ENCODE data around the gene AGAP3.
A peak's percentile ranks its signal among the peaks of the same experiment; 100 is the strongest.

AGAP3 gene

DNA sequence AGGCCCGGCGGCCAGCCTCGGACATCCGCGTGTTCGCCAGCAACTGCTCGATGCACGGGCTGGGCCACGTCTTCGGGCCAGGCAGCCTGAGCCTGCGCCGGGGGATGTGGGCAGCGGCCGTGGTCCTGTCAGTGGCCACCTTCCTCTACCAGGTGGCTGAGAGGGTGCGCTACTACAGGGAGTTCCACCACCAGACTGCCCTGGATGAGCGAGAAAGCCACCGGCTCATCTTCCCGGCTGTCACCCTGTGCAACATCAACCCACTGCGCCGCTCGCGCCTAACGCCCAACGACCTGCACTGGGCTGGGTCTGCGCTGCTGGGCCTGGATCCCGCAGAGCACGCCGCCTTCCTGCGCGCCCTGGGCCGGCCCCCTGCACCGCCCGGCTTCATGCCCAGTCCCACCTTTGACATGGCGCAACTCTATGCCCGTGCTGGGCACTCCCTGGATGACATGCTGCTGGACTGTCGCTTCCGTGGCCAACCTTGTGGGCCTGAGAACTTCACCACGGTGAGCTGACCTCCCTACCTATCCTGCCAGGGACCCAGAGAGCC lies 37.3 kb upstream of the AGAP3 start:
- Histone ChIP-seq H3K36me3 (ENCODE audit: control insufficient read depth, insufficient read depth, low read length) (peaks cover 2% of the 10 kb centered on the region), H3K4me1 (ENCODE audit: control insufficient read depth, insufficient read depth, low read length) (peaks cover 2% of the 10 kb centered on the region), H3K27me3 (ENCODE audit: control insufficient read depth, insufficient read depth, low read length) (no peaks in the 10 kb centered on the region), H3K27ac (ENCODE audit: low read depth, low read length) (no peak overlapping the region), H3K9ac (ENCODE audit: low read length) (no peak overlapping the region), H3K4me3 (ENCODE audit: low read length) (no peak overlapping the region)

DNA sequence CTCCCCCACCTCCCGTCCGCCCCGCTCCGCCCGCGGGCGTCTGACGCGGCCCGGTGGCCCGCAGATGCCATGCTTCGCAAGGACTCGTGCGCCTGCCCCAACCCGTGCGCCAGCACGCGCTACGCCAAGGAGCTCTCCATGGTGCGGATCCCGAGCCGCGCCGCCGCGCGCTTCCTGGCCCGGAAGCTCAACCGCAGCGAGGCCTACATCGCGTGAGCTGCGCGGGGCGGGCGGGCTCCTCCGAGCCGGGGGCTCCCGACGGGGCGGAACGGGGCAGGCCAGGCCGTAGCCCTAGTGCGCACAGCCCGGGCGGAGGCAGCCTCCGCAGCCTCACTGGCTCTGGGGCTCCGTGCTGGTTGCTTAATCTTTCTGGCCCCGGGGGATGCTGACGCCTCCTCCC lies 35.2 kb upstream of the AGAP3 start:
- Histone ChIP-seq H3K27me3 (ENCODE audit: control insufficient read depth, insufficient read depth, low read length) (no peaks in the 10 kb centered on the region), H3K4me3 (ENCODE audit: low read length) (no peak overlapping the region), H3K9ac (ENCODE audit: low read length) (no peak overlapping the region), H3K27ac (ENCODE audit: low read depth, low read length) (no peak overlapping the region), H3K36me3 (ENCODE audit: control insufficient read depth, insufficient read depth, low read length) (peaks cover 2% of the 10 kb centered on the region), H3K4me1 (ENCODE audit: control insufficient read depth, insufficient read depth, low read length) (peaks cover 2% of the 10 kb centered on the region)

DNA sequence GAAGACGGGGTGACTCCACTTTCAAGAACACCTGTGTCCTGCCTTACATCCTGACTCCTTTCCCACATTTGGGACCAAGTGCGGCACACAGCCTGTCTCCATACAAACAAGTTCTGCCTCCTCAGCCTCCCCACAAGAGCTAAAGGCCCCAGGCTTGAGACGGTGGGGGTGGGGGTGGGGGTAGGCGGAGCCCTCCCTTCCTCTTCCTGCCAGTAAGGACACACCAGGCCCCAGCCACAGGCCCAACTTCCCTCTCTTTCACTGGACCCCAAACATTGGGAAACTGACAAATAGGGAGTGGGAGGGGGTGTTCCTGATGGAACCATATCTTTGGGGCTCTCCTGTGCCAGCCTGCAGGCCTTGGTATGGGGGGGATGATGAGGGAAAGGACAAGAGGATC lies 33.2 kb upstream of the AGAP3 start:
- Histone ChIP-seq H3K4me3 (ENCODE audit: low read length) (no peak overlapping the region), H3K27ac (ENCODE audit: low read depth, low read length) (no peak overlapping the region), H3K27me3 (ENCODE audit: control insufficient read depth, insufficient read depth, low read length) (no peaks in the 10 kb centered on the region), H3K36me3 (ENCODE audit: control insufficient read depth, insufficient read depth, low read length) (no peaks in the 10 kb centered on the region), H3K9ac (ENCODE audit: low read length) (no peak overlapping the region), H3K4me1 (ENCODE audit: control insufficient read depth, insufficient read depth, low read length) (peaks cover 5% of the 10 kb centered on the region)

DNA sequence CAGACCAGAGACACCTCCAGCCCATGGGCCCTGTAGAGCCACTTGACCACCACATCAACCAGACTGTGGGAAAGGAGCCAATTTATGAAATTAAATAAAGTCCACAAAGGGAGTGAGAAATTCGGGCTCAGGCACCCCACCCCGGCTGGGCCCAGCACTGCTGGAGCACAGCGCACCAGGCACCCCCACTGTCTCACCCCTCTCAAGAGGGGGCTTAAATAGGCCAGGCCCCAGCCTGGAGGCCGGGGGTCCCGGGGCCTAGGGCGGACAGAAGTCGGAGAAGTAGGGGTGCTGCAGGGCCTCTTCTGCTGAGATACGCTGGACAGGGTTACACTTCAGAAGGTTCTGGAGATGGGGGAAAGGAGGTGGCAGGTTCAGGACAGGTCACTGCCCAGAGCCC lies 32.5 kb upstream of the AGAP3 start:
- Histone ChIP-seq H3K4me3 (ENCODE audit: low read length) (no peak overlapping the region), H3K27ac (ENCODE audit: low read depth, low read length) (no peak overlapping the region), H3K27me3 (ENCODE audit: control insufficient read depth, insufficient read depth, low read length) (no peaks in the 10 kb centered on the region), H3K36me3 (ENCODE audit: control insufficient read depth, insufficient read depth, low read length) (no peaks in the 10 kb centered on the region), H3K4me1 (ENCODE audit: control insufficient read depth, insufficient read depth, low read length) (peaks cover 10% of the 10 kb centered on the region), H3K9ac (ENCODE audit: low read length) (no peak overlapping the region)

DNA sequence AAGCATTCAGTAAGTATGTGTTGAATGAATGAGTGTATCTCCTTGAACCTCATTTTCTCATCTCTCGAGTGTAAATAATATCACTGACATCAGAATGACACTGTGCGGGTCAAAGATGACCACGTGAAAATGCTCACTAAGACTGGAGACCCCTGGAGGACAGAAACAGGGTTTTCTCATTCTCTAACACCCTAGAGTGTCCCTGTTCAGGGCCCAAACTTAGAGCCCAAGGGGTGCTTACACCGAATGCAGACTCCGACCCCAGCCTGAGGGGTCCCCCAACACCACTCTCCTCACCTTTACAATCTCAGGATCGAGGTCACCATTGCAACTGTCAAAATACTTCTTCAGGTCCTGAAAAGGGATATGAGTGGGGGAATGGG lies 30.0 kb upstream of the AGAP3 start:
- Histone ChIP-seq H3K9ac (ENCODE audit: low read length) (no peak overlapping the region), H3K36me3 (ENCODE audit: control insufficient read depth, insufficient read depth, low read length) (no peaks in the 10 kb centered on the region), H3K4me3 (ENCODE audit: low read length) (no peak overlapping the region), H3K27me3 (ENCODE audit: control insufficient read depth, insufficient read depth, low read length) (no peaks in the 10 kb centered on the region), H3K4me1 (ENCODE audit: control insufficient read depth, insufficient read depth, low read length) (peaks cover 16% of the 10 kb centered on the region), H3K27ac (ENCODE audit: low read depth, low read length) (no peak overlapping the region)

DNA sequence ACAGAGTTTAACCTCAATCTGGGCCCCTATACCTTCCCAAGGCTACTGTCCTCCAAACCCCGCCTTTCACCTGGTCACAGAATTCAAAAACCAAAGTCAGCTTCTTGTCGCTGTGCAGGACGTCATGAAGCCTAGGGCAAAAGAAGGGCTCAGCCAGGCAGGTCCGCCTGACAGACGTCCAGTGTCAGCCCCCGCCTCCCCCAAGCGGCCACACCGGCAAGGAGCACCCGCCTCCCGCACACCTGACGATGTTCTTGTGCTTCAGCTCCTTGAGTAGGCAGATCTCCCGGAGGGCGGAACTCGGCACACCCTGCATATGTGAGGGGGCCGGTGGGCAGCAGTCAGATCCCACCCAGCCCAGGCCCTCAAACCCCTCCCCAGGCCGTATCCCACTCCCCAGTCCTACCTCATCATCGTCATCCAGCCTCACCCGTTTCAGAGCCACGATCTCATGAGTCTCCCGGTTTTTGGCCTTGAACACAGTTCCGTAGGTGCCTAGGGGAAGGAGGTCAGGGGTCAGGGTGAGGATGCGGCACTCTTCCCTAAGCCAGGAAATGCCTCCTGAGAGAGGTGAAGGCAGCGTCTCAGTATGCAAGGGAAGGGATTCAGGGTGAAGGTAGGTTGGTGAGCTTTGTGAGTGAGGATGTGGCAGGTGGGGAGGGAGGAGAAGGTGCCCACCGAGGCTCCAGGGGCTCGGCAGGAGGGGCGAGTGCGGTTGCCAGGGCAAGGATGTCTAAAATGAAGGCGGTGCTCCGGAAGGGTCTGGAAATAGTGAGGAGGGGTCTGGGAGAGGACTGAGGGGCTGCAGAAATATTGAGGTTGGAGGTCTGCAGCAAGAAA lies 29.4 kb upstream of the AGAP3 start:
- no peaks in the 10 kb centered on the region for H3K27me3 ChIP-seq (ENCODE audit: control insufficient read depth, insufficient read depth, low read length)
- H3K27ac ChIP-seq (ENCODE audit: low read depth, low read length), result no peak overlapping the region
- peaks cover 2% of the 10 kb centered on the region for H3K36me3 ChIP-seq (ENCODE audit: control insufficient read depth, insufficient read depth, low read length)
- H3K9ac ChIP-seq (ENCODE audit: low read length), result no peak overlapping the region
- H3K4me1 ChIP-seq (ENCODE audit: control insufficient read depth, insufficient read depth, low read length), result peaks cover 22% of the 10 kb centered on the region
- peak overlapping the region; percentile 86 for H3K4me3 ChIP-seq (ENCODE audit: low read length)

DNA sequence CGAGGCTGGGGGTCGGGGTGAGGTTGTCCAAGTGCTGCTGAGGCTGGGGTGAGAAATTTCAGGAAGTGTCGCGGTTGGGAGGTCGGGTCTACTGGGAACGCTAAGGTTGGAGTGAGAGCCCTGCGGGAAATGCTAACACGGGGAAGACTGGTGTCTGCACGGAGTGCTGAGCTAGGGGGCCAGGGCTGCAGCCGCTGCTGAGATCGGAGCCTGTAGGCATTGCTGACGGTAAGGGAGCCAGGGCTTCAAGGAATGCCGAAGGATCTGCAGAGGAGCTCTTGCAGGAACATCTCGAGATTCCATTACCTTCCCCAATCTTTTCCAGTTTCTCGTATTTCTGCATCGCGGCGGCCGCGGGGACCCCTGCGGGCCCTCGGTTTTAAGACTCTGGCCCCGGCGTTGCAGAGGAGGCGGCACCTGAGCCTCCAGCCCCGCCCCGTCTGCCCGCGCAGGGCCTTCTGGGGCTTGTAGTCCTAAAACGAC lies 28.7 kb upstream of the AGAP3 start, which contains the start of gene CDK5:
CDK5 (minus strand) TSS at position 392 of the 483 bp plus-strand sequence; CDS start at position 343, 49 bp downstream.
- Histone ChIP-seq H3K36me3 (ENCODE audit: control insufficient read depth, insufficient read depth, low read length) (peaks cover 2% of the 10 kb centered on the region), H3K9ac (ENCODE audit: low read length) (peak within 1 kb of the TSS; percentile 33), H3K4me3 (ENCODE audit: low read length) (peak within 1 kb of the TSS; percentile 86), H3K27me3 (ENCODE audit: control insufficient read depth, insufficient read depth, low read length) (no peaks in the 10 kb centered on the region), H3K4me1 (ENCODE audit: control insufficient read depth, insufficient read depth, low read length) (peaks cover 22% of the 10 kb centered on the region), H3K27ac (ENCODE audit: low read depth, low read length) (peak within 1 kb of the TSS; percentile 97)

DNA sequence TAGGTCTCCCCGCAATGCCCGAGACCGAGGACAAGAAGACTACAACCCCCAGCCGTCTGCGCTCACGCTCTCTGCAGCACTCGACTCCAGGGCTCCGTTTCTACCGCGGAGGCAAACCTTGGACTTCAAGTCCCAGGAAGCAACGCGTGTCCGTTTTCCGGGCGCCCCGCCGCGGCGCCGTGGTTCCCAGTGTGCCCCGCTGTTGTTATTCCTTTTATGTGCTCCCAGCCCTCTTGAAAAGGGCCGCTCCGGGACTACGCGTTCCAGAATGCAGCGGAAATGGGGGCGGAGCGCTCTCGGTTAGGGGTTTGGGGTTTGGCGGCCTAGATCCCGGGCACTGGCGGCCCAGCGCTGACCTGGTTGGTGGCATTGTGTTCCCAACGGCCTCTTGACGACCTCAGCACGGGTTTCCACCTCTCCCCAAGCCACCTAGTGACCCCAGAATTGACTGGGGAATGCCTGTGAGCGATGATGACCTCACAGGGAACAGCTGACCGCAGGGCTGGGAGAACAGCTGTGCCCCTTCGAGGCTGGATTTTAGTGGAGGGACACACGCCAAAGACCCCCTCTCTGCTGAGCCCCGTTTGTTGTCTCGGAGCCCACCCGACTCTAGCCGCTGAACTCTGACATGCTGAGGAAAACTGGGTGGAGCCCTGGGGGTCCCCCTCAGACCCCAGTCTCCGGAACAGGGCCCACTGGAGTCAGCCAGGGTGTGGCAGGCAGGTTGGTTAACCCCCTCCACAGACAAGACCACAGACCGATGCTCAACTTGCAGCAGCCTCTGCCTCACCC lies 28.1 kb upstream of the AGAP3 start:
- Histone ChIP-seq H3K9ac (ENCODE audit: low read length) (peak overlapping the region; percentile 33), H3K36me3 (ENCODE audit: control insufficient read depth, insufficient read depth, low read length) (peaks cover 2% of the 10 kb centered on the region), H3K27me3 (ENCODE audit: control insufficient read depth, insufficient read depth, low read length) (no peaks in the 10 kb centered on the region), H3K27ac (ENCODE audit: low read depth, low read length) (peak overlapping the region; percentile 97), H3K4me1 (ENCODE audit: control insufficient read depth, insufficient read depth, low read length) (peaks cover 22% of the 10 kb centered on the region), H3K4me3 (ENCODE audit: low read length) (peak overlapping the region; percentile 71)

DNA sequence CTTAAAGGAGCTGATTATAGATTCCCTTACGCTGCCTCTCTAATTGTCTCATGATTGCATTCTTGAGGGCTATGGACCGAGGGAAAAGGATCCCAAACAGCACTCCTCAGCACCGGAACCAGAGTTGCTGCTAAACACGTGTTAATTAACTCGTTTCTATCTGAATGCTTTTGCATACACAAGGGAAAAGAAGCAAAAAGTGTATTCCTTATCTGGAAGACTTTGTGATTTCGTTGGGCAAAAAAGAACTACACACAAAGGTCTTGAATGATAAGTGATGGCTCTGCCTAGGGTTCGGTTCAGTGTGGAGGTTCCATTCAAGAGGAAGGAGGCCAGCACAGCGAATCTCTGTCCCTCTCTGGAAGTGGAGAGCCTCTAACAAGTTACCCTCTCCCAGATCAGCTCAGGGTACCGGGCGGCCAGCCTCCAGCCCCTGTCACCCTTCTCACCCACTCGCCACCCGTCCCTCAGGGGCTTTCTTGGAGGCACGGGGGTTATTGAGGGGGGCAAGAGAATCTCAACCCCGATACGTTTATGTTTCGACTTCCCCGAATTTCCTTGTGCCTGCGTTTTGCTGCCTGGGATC lies 27.4 kb upstream of the AGAP3 start:
- Histone ChIP-seq H3K36me3 (ENCODE audit: control insufficient read depth, insufficient read depth, low read length) (peaks cover 2% of the 10 kb centered on the region), H3K4me1 (ENCODE audit: control insufficient read depth, insufficient read depth, low read length) (peaks cover 25% of the 10 kb centered on the region)

DNA sequence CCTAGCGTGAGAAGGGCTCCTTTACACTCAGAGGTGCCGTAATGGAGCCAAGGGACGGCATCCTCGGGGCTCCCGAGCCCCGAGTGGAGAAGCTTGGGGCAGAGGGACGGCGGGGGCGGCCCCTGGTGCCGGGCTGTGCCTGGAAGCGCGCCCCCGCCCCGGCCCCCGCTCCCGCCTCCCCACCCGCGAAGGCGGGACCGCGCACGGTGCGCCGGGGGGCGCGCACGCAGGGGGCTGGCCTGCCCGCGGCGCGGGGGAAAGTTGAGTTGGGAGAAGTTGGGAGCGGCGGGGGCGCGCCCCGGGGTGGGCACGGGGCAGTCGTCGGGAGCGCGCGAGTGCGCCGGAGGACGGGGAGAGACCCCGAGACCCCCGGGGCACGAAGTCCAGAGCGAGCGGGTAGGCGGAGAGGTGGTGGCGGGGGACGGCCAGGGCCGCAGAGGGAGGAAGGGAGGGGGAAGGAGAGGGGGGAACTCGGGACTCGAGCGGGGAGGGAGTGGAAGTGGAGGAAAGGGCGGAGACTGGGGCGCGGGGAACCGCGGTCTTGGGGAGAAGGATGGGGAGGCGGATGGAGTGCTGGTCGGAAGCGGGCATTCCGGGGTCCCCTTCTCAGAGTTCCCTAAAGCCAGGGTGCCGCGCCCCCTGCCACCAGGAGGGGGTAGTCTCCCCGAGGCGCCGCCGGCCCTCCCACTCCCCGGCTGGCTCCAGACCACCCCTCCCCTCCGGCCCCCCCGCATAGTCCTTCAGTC lies 26.7 kb upstream of the AGAP3 start, which contains the start of gene SLC4A2:
SLC4A2 (plus strand) TSS at position 223 of the 746 bp plus-strand sequence. CDS start 2,399 bp downstream, outside the sequence.
- Histone ChIP-seq H3K4me3 (ENCODE audit: low read length) (peak within 1 kb of the TSS; percentile 74), H3K4me1 (ENCODE audit: control insufficient read depth, insufficient read depth, low read length) (peaks cover 25% of the 10 kb centered on the region), H3K27me3 (ENCODE audit: control insufficient read depth, insufficient read depth, low read length) (no peaks in the 10 kb centered on the region), H3K27ac (ENCODE audit: low read depth, low read length) (peak within 1 kb of the TSS; percentile 97), H3K36me3 (ENCODE audit: control insufficient read depth, insufficient read depth, low read length) (peaks cover 5% of the 10 kb centered on the region), H3K9ac (ENCODE audit: low read length) (peak within 1 kb of the TSS; percentile 72)

More for the DNA sequence above, 27.4 kb upstream of the AGAP3 start:
- peak overlapping the region; percentile 97 for H3K27ac ChIP-seq (ENCODE audit: low read depth, low read length)
- peak overlapping the region; percentile 71 for H3K4me3 ChIP-seq (ENCODE audit: low read length)
- no peaks in the 10 kb centered on the region for H3K27me3 ChIP-seq (ENCODE audit: control insufficient read depth, insufficient read depth, low read length)
- peak overlapping the region; percentile 72 for H3K9ac ChIP-seq (ENCODE audit: low read length)

DNA sequence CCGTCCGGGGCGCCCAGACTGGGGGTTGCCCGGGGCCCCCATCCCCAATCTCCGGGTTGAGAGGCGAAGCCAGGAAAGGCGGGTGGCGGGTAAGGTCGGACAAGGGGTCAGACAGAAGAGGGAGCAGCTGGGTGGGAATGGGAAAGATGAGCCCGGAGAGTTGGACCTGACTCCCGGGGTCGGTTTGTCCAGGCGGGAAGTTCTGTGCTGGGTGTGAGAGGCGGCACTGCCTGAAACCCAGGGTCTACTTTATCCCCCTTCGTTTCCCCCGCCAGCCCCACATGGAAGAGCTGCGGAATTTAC lies 26.2 kb upstream of the AGAP3 start:
- Histone ChIP-seq H3K36me3 (ENCODE audit: control insufficient read depth, insufficient read depth, low read length) (peaks cover 10% of the 10 kb centered on the region), H3K27me3 (ENCODE audit: control insufficient read depth, insufficient read depth, low read length) (no peaks in the 10 kb centered on the region), H3K27ac (ENCODE audit: low read depth, low read length) (peak overlapping the region; percentile 97), H3K4me1 (ENCODE audit: control insufficient read depth, insufficient read depth, low read length) (peaks cover 25% of the 10 kb centered on the region), H3K9ac (ENCODE audit: low read length) (peak overlapping the region; percentile 6), H3K4me3 (ENCODE audit: low read length) (peak overlapping the region; percentile 74)
